ENCODE measurements around the gene SUSD5.
"Not testable (repeated sequence)": the region's sequence is repeated elsewhere in the genome, so short reads cannot be mapped to it uniquely, and the experiment has no call there.

SUSD5 gene

DNA sequence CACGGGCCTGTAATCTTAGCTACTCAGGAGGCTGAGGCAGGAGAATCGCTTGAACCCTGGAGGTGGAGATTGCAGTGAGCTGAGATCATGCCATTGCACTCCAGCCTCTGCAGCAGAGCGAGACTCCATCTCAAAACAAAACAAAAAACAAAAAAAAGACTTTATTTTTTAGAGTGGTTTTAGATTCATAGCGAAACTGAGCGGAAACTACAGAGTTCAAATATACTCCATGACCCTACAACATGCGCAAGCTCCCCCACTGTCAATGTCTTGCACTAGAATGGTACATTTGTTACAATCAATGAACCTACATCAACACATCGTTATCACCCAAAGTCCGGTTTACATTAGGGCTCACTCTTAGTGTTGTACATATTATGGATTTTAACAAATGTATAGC lies 107.0 kb downstream of the SUSD5 start:
- DNase-seq: no peak

DNA sequence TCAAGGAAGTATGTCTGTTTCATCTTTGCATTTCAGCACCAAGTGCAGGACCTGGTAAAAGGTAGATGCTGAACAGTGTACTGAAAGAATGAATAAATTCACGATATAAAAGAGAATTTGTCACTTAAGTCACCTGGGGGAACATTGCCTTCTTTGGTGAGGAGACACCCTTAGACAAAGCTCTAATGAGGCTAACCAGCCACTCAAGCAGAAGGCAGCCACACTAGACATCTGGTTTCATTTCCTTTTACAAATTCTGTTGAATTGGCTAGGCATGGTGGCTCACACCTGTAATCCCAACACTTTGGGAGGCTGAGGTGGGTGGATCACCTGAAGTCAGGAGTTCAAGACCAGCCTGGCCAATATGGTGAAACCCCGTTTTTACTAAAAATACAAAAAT lies 111.8 kb downstream of the SUSD5 start:
- not testable (repeated sequence) for DNase-seq

DNA sequence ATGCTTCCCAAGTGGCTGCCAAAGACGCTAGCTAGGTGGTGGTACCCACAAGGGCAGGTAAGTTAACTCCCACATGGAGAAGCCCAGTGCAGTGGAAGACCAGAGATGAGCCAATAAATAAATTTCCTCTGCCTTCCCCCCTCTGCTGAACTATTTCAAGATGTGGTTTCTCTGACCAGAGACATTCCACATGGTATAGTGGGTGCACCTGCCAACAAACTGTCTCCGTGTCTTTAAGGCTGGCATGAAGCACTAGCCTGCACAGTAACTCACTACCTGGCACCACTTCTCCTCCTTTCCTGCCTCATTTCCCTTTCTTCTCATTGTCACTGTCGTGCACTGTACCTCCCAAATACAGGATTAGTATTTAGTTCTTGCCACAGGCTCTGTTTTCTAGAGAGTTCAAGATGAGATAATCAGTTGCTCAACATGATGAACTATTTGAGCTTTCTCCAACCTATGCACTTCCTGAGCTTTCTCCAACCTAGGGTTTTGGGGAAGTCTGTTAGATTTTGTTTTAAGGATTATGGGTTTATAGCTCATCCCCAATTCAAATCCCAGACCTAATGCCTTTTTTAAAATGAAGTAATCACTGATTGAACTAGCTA lies 113.2 kb downstream of the SUSD5 start:
- no peak for DNase-seq

DNA sequence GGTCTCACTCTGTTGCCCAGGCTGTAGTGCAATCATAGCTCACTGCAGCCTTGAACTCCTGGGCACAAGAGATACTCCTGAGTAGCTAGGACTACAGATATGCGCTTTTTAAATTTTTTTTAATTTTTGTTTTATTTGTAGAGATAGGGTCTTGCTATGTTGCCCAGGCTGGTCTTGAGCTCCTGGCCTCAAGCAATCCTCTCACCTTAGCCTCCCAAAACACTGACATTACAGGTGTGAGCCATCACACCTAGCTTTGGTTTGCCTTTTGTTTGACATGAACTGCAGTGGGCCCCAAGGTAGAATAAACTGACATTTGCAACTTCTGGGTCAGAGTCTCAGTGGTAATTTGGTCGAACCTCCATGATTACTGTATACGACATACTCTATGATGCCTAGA lies 113.8 kb downstream of the SUSD5 start:
- no peak for DNase-seq

DNA sequence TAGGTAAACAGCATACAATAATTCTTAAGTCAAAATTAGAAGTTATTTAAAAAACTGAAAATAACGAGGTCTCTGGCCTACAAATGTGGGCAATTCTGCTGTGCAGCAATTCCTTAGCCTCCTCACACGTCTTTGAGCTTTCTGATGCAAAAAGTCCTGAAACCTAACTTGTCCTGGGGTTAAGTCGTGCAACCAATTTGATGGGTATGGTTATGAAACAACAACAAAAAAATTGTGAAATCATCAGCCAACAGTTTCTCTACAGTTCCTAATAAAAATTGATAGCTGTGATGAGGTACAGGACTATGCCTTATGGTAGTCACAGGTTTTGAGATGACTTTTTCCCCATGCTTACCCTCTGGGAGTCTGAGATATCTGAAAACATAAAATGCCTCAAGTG lies 115.1 kb downstream of the SUSD5 start:
- no peak for DNase-seq

DNA sequence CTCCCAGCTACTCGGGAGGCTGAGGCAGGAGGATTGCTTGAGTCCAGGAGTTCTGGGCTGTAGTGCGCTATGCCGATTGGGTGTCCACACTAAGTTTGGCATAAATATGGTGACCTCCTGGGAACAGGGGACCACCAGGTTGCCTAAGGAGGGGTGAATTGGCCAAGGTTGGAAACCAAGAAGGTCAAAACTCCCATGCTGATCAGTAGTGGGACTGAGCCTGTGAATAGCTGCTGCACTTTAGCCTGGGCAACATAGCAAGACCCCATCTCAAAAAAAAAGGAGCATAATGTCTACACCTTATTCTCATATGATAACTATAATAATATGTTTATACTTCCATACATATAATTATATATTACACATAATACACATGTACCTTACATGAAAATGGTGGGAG lies 115.6 kb downstream of the SUSD5 start:
- DNase-seq: no peak

DNA sequence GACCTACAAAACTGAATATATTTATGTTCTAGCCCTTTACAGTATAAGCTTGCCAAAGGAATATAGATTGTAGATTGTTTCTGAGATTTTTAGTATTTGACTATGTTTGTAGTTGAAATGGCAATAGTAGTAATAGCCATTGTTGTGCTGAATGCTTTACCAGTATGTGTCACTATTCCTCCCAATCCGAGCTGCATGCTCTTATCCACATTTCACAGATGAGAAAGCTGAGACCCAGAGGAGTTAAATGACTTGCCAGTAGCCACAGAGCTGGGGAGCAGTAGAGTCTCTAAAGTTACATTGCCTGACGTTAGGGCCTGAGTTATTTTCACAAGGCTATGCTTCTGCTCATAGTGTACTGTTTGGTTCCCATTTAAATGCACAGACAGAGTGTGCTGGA lies 118.4 kb downstream of the SUSD5 start:
- no peak for DNase-seq

All from CD4-positive, alpha-beta T cell treated with Interleukin-12 subunit alpha and Interleukin-12 subunit beta, for 1 hour (primary cell).